GM18868 (cell line): ENCODE results near the gene GNL2.
A peak's percentile ranks its signal among the peaks of the same experiment; 100 is the strongest.

Experiments used
- ATAC-seq: cut with Tn5 transposase; IDR thresholded peaks from one replicate; pipeline ENCODE4 v1.9.1; 2021; ENCODE audit warnings: mild to moderate bottlenecking, moderate library complexity; ENCODE audit not compliant: unreplicated experiment

GNL2 gene

GRCh38 chr1:37595440-37596181 lies at the start of gene GNL2:
TSS of gene GNL2 (minus strand) at chr1:37595937. CDS start at chr1:37595822, 115 bp downstream.
- ATAC-seq: peak; percentile 96

DNA sequence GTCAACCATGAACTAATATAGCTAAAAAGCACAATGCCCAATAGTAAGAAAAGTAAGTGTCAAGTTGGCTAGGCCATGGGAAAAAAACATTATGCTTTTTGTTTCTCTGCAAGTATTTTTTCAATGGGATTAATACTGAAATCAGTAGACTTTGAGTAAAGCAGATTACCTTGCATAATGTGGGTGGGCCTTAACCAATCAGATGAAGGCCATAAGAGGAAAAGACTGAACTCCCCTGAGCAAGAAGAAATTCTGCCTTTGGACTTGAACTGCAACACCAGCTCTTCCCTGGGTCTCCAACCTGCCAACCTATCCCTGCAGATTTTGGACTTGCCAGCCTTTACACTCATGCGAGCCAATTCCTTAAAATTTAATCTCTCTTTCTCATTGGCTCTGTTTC lies 45.3 kb upstream of the GNL2 start:
- no peak for ATAC-seq

- no peak for ATAC-seq
Observed at GRCh38 chr1:37636435-37636834, 40.7 kb upstream of the GNL2 start.

GRCh38 chr1:37634992-37635902 lies 39.5 kb upstream of the GNL2 start:
- no peak for ATAC-seq

- no peak for ATAC-seq
Observed at GRCh38 chr1:37634244-37634991, 38.7 kb upstream of the GNL2 start, which contains the start of gene RSPO1. TSS of gene RSPO1 (minus strand) at chr1:37634892. CDS start at chr1:37629661, 5,231 bp downstream.

- ATAC-seq: no peak
Observed at GRCh38 chr1:37633938-37634243, 38.2 kb upstream of the GNL2 start.

DNA sequence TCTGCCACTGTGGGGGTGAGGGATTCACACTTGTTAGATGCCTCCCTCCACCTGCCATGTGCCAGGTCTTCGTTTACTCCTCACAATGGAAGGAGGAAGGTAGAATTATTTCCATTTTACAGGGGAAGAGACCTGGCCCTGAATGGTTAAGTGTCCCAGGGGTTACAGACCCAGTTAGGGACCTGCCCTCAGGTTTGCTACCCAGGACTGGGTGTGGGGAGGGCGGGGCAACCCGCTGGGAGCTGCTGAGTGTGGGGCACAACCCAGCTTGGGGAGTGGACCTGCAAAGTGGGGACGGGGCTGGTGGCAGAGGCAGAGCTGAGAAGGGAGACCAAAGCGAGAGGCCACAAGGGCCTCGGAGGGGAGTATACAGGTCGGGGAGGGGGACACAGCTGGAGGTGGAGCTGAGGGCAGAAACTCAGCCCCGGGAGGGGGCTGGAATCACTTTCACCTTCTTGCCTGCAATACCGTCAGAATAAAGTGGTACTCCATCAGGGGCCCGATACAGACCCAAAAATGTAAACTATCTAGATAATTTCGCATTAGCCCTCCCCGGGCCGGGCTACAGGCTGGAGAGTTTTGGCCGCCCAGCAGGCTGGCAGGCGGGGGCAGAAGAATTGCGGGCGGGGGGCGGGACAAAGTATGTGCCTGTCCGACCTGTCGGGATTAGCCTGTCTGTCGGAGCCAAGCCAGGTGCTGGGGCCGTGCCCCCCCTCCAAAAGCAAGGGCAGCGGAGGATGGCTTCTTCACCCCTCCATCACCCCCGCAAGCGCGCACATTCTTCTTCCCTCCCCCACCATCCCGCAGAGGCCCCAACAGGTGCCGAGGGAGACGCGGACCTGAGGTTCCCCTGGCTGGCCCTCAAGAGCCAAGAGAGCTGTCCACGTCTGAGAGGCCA lies 37.6 kb upstream of the GNL2 start:
- ATAC-seq: no peak

DNA sequence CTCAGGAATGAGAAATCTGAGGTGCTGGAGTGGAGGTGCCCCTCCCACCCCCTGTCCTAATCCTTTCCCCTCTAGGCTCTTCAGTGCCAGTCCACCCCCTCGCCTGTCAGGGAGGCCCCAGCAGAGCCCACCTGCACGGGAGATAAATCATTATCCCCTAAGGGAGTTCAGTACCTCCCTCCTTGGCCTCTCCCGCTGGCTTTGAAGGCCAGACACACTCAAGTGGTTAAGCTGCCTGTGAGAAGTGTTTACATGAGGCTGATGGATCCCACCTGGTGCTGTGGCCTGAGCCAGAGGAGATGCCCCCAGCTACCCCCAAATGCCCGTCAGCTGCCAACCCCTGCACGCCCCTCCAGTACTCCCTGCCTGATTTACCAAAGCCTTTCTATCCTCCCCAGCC lies 35.3 kb upstream of the GNL2 start:
- no peak for ATAC-seq

GRCh38 chr1:37630426-37631028 lies 34.8 kb upstream of the GNL2 start:
- no peak for ATAC-seq

DNA sequence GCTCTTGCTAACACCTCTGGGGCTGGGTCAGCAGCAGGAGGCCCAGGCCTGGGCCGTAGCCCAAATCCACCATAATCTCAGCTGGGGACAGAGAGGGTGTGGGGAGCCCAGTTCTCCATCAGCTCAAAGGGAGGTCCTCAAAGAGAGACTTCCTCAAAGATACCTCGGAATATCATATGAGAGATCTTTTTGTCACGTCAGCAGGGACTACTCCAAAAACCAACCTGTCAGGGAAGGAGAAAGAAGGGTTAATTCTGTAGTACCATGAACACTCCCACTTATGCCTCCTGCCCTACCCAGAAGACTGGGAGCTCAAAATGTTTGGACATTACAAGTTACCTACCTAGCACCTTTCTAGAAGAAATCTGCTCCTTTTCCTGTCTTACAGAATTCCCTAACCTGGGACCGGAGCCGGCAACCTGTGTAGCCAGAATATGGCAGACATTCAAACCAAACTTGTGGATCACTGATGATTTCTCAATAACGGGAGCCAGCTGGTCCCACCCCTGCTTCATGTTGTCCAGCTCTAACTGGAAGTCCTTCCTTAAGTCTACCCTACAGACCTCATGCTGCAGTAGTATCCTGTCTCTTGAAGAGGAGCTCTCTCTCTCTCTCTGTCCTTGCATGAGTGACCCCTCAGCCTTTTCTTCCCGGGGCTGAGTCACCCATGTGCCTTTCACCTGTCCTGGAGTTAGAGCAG lies 34.1 kb upstream of the GNL2 start:
- no peak for ATAC-seq

DNA sequence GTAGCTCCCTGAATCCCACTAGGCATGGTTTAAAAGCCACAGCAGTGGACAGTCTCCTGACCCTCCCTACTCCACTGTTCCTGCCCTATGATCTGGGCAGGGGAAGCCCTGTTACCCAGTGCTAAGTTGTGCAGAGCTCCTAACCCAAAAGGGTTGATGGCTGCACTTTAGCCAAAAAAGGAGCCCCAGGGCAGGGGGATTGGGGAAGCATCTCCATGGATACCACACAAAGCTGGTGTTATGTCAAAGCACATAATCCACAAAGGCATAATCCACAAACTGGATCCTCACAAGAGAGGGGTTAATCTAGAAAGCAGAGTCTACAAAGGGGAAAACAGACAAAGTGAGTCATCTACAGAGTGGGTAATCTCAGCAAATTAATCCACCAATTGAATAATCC lies 33.3 kb upstream of the GNL2 start:
- ATAC-seq: no peak

- no peak for ATAC-seq
Observed at GRCh38 chr1:37628026-37628556, 32.4 kb upstream of the GNL2 start.

GRCh38 chr1:37622131-37622530 lies 26.4 kb upstream of the GNL2 start:
- ATAC-seq: no peak

GRCh38 chr1:37621326-37621870 lies 25.7 kb upstream of the GNL2 start:
- ATAC-seq: no peak

- no peak for ATAC-seq
Observed at GRCh38 chr1:37620707-37621106, 25.0 kb upstream of the GNL2 start.

- ATAC-seq: no peak
Observed at GRCh38 chr1:37616330-37616729, 20.6 kb upstream of the GNL2 start.

- no peak for ATAC-seq
Observed at GRCh38 chr1:37614105-37614504, 18.4 kb upstream of the GNL2 start.

- ATAC-seq: no peak
Observed at GRCh38 chr1:37612186-37612585, 16.4 kb upstream of the GNL2 start.

DNA sequence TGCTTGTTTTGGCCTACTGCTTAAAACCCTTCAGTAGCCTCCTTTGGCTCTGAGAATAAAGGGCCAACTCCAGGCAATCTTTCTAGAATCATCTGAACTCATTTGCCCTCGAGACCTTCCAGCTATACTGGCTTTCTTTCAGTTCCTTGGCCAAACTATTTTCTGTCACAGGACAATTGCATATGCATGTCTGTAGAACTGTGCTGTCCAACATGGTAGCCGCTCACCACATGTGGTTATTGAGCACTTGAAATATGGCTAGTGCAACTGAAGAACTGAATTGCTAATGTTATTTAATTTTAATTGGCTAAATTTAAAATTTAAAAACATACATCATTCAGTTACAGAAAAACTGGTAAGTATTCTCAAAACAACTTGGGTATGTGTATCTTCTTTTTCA lies 14.3 kb upstream of the GNL2 start:
- no peak for ATAC-seq
